Small intestine (tissue), 7 donors: ENCODE measurements around the gene SPAG16. TPM values are rescaled to one million over a fixed set of nuclear protein-coding genes. Genes with fewer than 3 reads are reported as not detected.

Experiments
- DNase-seq, 2 donors: peaks; one replicate each; pipeline versions ENCODE4 v3.0.0 to v3.0.0-alpha.2; 2013
- FAIRE-seq: peaks from 2 replicates; lab custom pipeline; 2012; peaks lifted over from hg19 to GRCh38; lab: Jason Lieb, UNC
- H3K27ac ChIP-seq, 3 donors: one replicate each; pipeline ENCODE4 v1.5.1; 2013; ENCODE audit warnings: low read length in 2 of 3, mild to moderate bottlenecking in 2 of 3, control low read depth in 1 of 3, inconsistent platforms in 1 of 3, low read depth in 1 of 3, moderate library complexity in 1 of 3
- H3K27me3 ChIP-seq, 3 donors: one replicate each; pipeline ENCODE4 v1.6.1; 2013; ENCODE audit warnings: low read length in 3 of 3, inconsistent platforms in 1 of 3; ENCODE audit not compliant: control insufficient read depth in 3 of 3, insufficient read depth in 3 of 3
- H3K36me3 ChIP-seq, 3 donors: one replicate each; pipeline ENCODE4 v1.6.1; 2013; ENCODE audit warnings: low read length in 3 of 3, inconsistent platforms in 1 of 3, low read depth in 1 of 3, mild to moderate bottlenecking in 1 of 3, moderate library complexity in 1 of 3; ENCODE audit not compliant: control insufficient read depth in 3 of 3, insufficient read depth in 2 of 3
- H3K4me1 ChIP-seq, 3 donors: one replicate each; pipeline ENCODE4 v1.6.1; 2013; ENCODE audit warnings: low read length in 2 of 3, inconsistent platforms in 1 of 3, low read depth in 1 of 3, mild to moderate bottlenecking in 1 of 3, moderate library complexity in 1 of 3; ENCODE audit not compliant: control insufficient read depth in 3 of 3, insufficient read depth in 2 of 3
- H3K4me3 ChIP-seq, 3 donors: one replicate each; pipeline ENCODE4 v1.5.1; 2013; ENCODE audit warnings: low read length in 3 of 3, control low read depth in 1 of 3, inconsistent platforms in 1 of 3, low read depth in 1 of 3, mild to moderate bottlenecking in 1 of 3, moderate library complexity in 1 of 3
- H3K9me3 ChIP-seq, 2 donors: one replicate each; pipeline ENCODE4 v1.6.1; 2013; ENCODE audit warnings: low read depth in 1 of 2, low read length in 1 of 2; ENCODE audit not compliant: control insufficient read depth in 2 of 2, insufficient read depth in 1 of 2
- WGBS, 3 donors: extraction: QIAGEN DNeasy Blood & Tissue Kit; methylation state at CpG; one replicate each; pipeline ENCODE4 v1.1.7; 2013; 5-methylcytosine and 5-hydroxymethylcytosine counted together
- polyA plus RNA-seq, 4 donors: library from polyadenylated mRNA; stranded (reverse) in 3 of 4; unstranded in 1 of 4; fragments of 200-250 nt in 3 of 4; fragments of 120-200 nt in 1 of 4; gene quantifications; one replicate each; pipeline versions ENCODE4 v1.2.1 to v1.2.3, GENCODE V29; 2013
- donor health status: healthy with polysubstance abuse.
- donor health status: control.
- donor health status: control.
- donor health status: Bipolar disorder and iron deficiency.
- donor health status: healthy.

Gene SPAG16
- polyA plus RNA-seq, 4 donors, result 15.4 to 52.5 (median 18.9) TPM

GRCh38 chr2:213862407-213863076 is 578.3 kb downstream of the SPAG16 start:
- Histone ChIP-seq H3K4me3 (no peak overlapping the region), H3K36me3 (no peaks in the 10 kb centered on the region), H3K27ac (no peak overlapping the region), H3K9me3 (no peaks in the 10 kb centered on the region), H3K4me1 (no peaks in the 10 kb centered on the region), H3K27me3 (no peaks in the 10 kb centered on the region)
- DNase-seq, result no peak
- WGBS, 3 donors, result 76 to 82% (median 79%) methylated on average over 7 of the region's 7 CpGs
- no peak for FAIRE-seq

- Histone ChIP-seq H3K27ac (no peak overlapping the region), H3K36me3 (no peaks in the 10 kb centered on the region), H3K4me3 (no peak overlapping the region), H3K9me3 (no peaks in the 10 kb centered on the region), H3K4me1 (no peaks in the 10 kb centered on the region), H3K27me3 (no peaks in the 10 kb centered on the region)
- 48 to 70% (median 62%) methylated on average over 3 of the region's 3 CpGs for WGBS, 3 donors
- FAIRE-seq, result no peak
- DNase-seq, result no peak
Measured at GRCh38 chr2:213863541-213863940, 579.3 kb downstream of the SPAG16 start.

- no peak overlapping the region for H3K4me3 ChIP-seq
- WGBS, 3 donors, result 0 to 40% (median 3%) methylated on average over 1 of the region's 1 CpG
- no peak for FAIRE-seq
Measured at GRCh38 chr2:213868526-213868925, 584.3 kb downstream of the SPAG16 start.

DNA sequence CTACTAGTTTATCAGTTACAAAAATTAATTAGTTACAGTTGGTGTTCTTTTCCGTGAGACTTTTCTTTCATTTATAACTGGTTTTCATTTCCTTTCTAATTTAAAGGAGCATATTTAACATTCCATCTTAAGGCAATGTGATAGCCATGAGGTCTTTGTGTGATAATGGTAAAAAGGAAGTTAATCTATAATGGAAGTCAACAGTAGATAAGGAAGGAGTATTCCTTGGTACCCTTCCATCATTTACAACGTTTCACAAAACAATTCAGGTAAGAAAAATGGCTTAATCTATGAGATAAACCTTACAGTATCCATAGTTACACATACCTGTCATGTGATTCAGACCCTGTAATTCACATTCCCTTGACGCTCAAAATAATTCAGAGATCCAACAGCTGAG is 601.2 kb downstream of the SPAG16 start:
- 22 to 52% (median 31%) methylated on average over 3 of the region's 3 CpGs for WGBS, 3 donors
- no peak for DNase-seq
- Histone ChIP-seq H3K4me3 (no peak overlapping the region), H3K27me3 (no peaks in the 10 kb centered on the region), H3K9me3 (no peaks in the 10 kb centered on the region), H3K36me3 (no peaks in the 10 kb centered on the region), H3K4me1 (no peaks in the 10 kb centered on the region), H3K27ac (no peak overlapping the region)
- no peak for FAIRE-seq

More at GRCh38 chr2:213868526-213868925, 584.3 kb downstream of the SPAG16 start:
- Histone ChIP-seq H3K27me3 (no peaks in the 10 kb centered on the region), H3K36me3 (no peaks in the 10 kb centered on the region), H3K4me1 (no peaks in the 10 kb centered on the region), H3K9me3 (no peaks in the 10 kb centered on the region), H3K27ac (no peak overlapping the region)
- no peak for DNase-seq

GRCh38 chr2:213914510-213914909 is 630.2 kb downstream of the SPAG16 start:
- H3K4me1 ChIP-seq, result no peaks in the 10 kb centered on the region
- 0% methylated on average over 1 of the region's 1 CpG for WGBS, 3 donors
- no peaks in the 10 kb centered on the region for H3K9me3 ChIP-seq
- H3K27me3 ChIP-seq, result no peaks in the 10 kb centered on the region
- no peak overlapping the region for H3K4me3 ChIP-seq
- H3K27ac ChIP-seq, result no peak overlapping the region
- FAIRE-seq, result no peak
- DNase-seq, result no peak
- H3K36me3 ChIP-seq, result no peaks in the 10 kb centered on the region

GRCh38 chr2:213920014-213920413 is 635.8 kb downstream of the SPAG16 start:
- Histone ChIP-seq H3K27me3 (no peaks in the 10 kb centered on the region), H3K4me1 (no peaks in the 10 kb centered on the region), H3K36me3 (no peaks in the 10 kb centered on the region), H3K4me3 (no peak overlapping the region), H3K9me3 (peaks cover 0 to 22% of the 10 kb centered on the region in 2 donors), H3K27ac (no peak overlapping the region)
- 64 to 78% (median 66%) methylated on average over 3 of the region's 3 CpGs for WGBS, 3 donors
- DNase-seq, result no peak
- FAIRE-seq, result no peak

- Histone ChIP-seq H3K4me1 (no peaks in the 10 kb centered on the region), H3K36me3 (no peaks in the 10 kb centered on the region), H3K4me3 (no peak overlapping the region), H3K27ac (no peak overlapping the region), H3K9me3 (peaks cover 0 to 22% of the 10 kb centered on the region in 2 donors), H3K27me3 (no peaks in the 10 kb centered on the region)
- no peak for FAIRE-seq
- peak in 1 of 2 donors; percentile 1 for DNase-seq
- WGBS, 3 donors, result 62 to 73% (median 65%) methylated on average over 3 of the region's 3 CpGs
Measured at GRCh38 chr2:213923543-213923942, 639.3 kb downstream of the SPAG16 start.

GRCh38 chr2:213934560-213934959 is 650.3 kb downstream of the SPAG16 start:
- no peak overlapping the region for H3K4me3 ChIP-seq
- 77 to 92% (median 91%) methylated on average over 1 of the region's 1 CpG for WGBS, 3 donors
- no peaks in the 10 kb centered on the region for H3K27me3 ChIP-seq
- FAIRE-seq (no peak), DNase-seq (peak; percentile 31 to 65)
- H3K36me3 ChIP-seq, result no peaks in the 10 kb centered on the region
- no peaks in the 10 kb centered on the region for H3K9me3 ChIP-seq
- H3K4me1 ChIP-seq, result no peaks in the 10 kb centered on the region
- H3K27ac ChIP-seq, result no peak overlapping the region

DNA sequence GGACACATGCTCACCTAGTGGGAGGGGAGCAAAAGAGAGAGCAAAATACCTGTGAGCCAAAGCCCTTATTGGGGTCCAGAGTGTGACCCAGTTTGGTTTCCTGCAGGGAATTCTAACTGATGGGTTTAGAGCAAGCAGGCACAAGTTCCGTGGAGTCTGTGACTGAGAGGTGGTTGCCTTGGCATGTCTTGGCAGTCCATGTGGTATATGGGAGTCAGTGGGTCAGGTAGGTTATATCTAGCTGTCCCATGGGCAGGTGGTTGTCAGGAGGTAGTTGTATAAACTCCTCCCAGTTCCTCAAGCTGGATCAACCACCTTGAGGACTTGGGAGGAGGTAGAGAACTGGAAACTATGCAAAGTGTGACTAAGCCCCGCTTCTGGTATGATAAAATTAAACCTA is 673.8 kb downstream of the SPAG16 start:
- Histone ChIP-seq H3K27me3 (no peaks in the 10 kb centered on the region), H3K9me3 (peaks cover 0 to 4% of the 10 kb centered on the region in 2 donors), H3K4me1 (no peaks in the 10 kb centered on the region), H3K36me3 (no peaks in the 10 kb centered on the region), H3K4me3 (no peak overlapping the region), H3K27ac (no peak overlapping the region)
- DNase-seq (no peak), FAIRE-seq (no peak)
- WGBS, 3 donors, result 82 to 86% (median 82%) methylated on average over 2 of the region's 2 CpGs
